A172 (cell line): Measurements from ENCODE around the gene CYP26C1. TPM values are rescaled to one million over a fixed set of nuclear protein-coding genes. Genes with fewer than 3 reads are reported as not detected.

Experiments
- DNase-seq: peaks from one replicate; pipeline ENCODE4 v3.0.0-alpha.2; 2015; ENCODE audit warnings: low spot score
- total RNA-seq: library from RNA; depleted of rRNA; stranded (reverse); fragments of >200 nt; shearing (Covaris generic); gene quantifications from 2 replicates; pipeline ENCODE4 v1.2.3, GENCODE V29; 2014; rRNA removed

CYP26C1 gene, protein sequence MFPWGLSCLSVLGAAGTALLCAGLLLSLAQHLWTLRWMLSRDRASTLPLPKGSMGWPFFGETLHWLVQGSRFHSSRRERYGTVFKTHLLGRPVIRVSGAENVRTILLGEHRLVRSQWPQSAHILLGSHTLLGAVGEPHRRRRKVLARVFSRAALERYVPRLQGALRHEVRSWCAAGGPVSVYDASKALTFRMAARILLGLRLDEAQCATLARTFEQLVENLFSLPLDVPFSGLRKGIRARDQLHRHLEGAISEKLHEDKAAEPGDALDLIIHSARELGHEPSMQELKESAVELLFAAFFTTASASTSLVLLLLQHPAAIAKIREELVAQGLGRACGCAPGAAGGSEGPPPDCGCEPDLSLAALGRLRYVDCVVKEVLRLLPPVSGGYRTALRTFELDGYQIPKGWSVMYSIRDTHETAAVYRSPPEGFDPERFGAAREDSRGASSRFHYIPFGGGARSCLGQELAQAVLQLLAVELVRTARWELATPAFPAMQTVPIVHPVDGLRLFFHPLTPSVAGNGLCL
- total RNA-seq = 0.02 TPM in 1 of 2 replicates, not detected in the other

DNA sequence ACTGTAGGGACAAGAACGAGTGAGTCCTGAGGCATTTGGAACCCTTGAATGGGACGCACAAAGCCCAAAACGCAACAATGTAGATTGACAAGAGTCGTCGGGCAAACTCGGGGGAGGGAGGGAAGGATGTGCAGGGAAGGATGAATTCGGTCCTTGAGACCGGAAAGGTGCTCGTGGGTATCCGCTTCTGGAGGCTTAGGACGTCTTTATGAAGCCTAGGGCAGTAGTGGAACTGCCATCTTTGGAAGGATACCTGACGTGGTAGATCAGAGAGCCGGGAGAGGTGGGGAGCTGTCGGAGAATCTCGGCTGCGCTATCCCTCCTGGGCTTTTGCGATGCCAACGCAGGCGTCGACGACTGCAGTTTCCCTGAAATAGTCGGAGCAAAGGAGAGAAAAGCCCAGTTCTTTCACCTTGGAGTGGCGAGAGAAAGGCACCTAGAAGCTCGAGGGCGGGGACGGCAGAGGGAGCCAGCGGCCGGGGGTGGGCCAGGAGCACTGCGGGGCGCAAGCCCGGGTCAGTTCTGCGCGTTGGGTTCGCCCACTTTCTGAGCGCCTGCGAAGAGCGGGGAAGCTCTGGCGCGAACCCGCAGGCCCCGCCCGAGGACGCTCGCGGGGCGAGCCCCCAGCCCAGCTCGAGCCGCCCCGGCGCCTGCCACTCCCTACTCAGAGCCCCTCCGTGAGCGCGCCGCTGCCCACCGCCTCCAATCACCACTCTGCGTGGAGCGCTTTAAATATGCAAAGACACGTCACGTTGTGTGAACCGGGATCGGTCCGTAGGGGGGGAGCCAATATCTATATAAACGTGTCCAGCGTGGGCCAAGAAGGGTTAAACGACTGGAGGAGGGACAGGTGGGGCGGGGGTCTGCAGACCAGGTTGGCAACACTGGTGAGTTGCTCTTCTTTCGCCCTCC is at the start of gene CYP26C1:
TSS of gene CYP26C1 (plus strand) at position 824 of the 912 bp plus-strand sequence. CDS start 466 bp downstream, outside the sequence.
- no peak for DNase-seq

DNA sequence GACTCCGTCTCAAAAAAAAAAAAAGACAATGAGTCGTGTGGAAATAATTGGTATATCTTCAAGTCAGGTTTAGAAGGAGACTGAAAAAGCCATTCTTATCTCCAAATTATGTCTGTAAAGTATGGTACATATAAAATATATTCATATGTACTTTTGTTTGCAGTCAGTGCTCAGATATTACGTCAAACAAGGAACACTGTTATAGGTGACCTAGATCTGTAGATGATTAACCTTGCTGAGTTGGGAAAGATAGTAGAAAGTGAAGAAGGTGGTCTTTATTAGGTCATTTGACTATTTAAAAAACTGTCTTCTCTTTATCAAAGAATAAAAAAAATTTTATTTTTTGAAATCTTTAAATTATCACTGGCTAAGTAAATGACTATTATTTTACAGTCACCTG is 44.9 kb upstream of the CYP26C1 start:
- no peak for DNase-seq

DNA sequence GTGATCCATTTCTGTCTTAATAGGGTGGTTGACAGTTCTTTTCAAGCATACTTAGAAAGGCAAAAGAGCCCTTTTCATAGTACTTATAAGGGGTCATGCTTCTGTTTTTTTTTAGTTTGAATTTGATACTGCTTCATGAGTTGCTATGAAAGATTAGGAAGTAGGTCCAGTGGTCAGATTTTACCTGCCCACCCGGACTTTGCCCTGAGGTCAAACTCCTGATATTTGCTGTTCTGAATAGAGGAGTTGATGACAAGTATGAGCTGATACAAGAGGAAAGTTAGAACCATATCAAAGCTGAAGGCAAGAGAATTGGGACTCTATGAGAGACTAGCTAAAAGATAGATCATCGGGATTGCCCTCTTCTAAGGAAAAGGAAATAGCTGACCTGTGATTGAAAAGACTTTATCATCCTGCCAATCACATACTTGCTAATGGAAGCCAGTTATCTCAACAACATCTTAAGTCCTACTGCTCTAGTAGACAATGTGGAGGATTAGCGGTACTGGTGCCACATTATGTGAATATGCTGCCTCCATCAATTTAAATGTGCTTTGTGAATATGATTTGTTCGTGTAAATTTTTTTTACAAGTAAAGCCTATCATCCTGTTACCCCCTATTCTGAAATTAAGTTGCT is 37.5 kb upstream of the CYP26C1 start:
- DNase-seq = no peak

DNA sequence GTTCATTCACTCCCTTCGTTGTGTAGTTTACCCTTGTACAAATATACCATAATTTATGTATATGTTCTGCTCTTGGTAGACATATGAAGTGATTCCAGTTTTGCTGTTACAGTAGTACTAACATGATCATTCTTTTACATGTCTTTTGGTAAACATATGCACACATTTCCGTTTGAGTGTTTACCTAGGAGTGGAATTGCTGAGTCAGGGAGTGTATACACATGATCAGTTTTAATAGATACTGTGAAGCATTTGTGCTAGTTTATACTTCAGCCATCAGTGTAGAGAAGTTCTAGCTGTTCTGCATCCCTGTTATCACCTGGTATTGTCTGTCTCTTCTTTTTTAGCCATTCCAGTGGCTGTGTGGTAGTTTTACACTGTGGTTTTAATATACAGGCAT is 34.5 kb upstream of the CYP26C1 start:
- no peak for DNase-seq

- DNase-seq = no peak
These were observed 33.1 kb upstream of the CYP26C1 start for GRCh38 chr10:93027508-93027907.

DNA sequence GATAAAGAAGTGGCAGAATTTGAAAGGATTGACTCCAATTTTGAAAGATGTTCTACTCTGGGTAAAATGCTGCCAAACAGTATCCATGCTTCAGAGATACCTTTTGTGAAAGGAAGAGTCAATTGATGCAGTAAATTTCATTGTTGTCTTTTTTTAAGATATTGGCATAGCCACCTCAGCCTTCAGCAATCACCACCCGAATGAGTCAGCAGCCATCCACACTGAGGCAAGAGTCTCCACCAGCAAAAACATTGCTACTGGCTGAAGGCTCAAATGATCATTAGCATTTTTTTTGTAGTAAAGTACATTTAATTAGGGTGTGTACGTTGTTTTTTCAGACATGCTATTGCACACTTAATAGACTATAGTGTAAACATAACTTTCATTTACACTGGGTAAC is 31.7 kb upstream of the CYP26C1 start:
- DNase-seq = peak; percentile 25

DNA sequence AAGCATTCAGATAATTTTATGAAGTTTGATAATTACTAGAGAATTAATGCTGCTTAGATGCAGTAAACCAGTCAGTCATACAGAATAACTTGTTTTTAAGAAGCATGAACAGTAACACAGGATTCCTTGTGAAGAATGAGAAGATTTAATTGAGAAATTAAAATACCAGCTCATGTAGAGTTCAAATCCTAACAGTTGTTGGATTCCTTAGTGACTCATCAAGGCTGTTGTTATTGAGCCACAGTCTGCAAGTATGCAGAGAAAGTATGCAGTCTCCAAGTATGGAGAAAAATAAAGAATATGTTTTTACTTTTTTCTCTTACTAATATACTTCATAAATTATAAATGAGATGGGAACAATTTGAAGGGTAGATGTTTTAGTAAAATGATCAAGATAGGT is 30.2 kb upstream of the CYP26C1 start:
- DNase-seq = peak; percentile 57

- no peak for DNase-seq
These were observed 28.3 kb upstream of the CYP26C1 start for GRCh38 chr10:93032105-93032808.

GRCh38 chr10:93032809-93033137 is 27.8 kb upstream of the CYP26C1 start:
- DNase-seq = no peak

GRCh38 chr10:93034426-93034825 is 26.2 kb upstream of the CYP26C1 start:
- no peak for DNase-seq

GRCh38 chr10:93039110-93039509 is 21.5 kb upstream of the CYP26C1 start:
- DNase-seq = no peak

DNA sequence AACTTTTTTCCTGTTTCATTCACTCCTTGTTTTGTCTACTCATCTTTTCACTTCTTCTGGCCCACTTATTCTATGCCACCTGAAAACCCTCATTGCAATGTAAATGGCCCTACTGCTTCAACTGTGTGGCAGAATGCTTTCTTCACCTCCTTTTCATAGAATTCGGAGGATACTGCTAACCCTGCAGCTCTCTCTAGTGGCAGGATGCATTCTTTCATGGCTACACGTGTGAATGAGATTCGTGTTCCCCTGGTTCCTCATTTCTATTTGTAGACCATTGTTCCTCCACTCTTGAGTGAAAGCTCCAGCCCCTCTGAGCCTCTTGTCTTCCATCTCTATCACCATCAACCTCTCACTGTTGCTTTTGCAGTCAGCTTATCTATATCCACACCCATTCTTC is 20.9 kb upstream of the CYP26C1 start:
- DNase-seq = peak; percentile 34

- DNase-seq = no peak
These were observed 6.1 kb upstream of the CYP26C1 start for GRCh38 chr10:93054486-93054885.

- DNase-seq = no peak
These were observed 2.5 kb upstream of the CYP26C1 start for GRCh38 chr10:93058139-93058538.

- DNase-seq = no peak
These were observed 442 bp downstream of the CYP26C1 start for GRCh38 chr10:93060887-93061593.

DNA sequence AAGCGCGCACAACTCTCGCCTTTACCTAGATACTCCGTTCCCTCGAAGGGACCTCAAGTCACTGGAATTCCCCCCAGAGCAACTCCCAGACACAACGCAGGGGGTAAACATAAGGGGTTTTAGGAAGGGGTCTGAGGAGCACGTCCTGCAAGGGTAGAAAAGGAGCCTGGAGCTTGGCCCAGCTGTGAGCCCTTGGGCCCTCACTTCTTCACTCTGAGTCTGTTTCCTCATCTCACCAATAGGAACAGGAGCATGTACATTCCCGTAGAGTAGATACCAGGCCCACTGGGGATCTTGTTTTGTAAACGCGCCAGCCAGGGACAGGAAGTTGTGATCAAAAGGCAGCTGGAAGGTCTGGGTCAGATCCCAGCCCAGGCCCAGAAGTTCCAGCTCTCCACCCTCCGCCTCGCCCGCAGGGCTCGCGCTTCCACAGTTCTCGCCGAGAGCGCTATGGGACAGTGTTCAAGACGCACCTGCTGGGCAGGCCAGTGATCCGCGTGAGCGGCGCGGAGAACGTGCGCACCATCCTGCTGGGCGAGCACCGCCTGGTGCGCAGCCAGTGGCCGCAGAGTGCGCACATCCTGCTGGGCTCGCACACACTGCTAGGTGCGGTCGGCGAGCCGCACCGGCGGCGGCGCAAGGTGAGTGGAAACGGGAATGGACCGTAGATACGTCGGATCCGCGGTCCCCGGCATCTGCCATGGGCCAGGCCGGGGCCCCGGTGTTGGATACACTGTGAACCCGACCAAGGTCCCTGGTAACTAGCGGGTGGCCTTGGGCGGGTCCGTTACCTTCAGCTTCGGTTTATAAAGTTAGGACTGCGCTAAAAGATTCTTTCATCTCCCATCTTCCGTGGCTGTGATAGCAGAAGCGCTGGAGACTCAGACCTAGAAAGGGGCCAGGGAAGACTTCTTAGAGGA is 1.3 kb downstream of the CYP26C1 start:
- DNase-seq = no peak

- DNase-seq = no peak
These were observed 2.0 kb downstream of the CYP26C1 start for GRCh38 chr10:93062514-93063143.

DNA sequence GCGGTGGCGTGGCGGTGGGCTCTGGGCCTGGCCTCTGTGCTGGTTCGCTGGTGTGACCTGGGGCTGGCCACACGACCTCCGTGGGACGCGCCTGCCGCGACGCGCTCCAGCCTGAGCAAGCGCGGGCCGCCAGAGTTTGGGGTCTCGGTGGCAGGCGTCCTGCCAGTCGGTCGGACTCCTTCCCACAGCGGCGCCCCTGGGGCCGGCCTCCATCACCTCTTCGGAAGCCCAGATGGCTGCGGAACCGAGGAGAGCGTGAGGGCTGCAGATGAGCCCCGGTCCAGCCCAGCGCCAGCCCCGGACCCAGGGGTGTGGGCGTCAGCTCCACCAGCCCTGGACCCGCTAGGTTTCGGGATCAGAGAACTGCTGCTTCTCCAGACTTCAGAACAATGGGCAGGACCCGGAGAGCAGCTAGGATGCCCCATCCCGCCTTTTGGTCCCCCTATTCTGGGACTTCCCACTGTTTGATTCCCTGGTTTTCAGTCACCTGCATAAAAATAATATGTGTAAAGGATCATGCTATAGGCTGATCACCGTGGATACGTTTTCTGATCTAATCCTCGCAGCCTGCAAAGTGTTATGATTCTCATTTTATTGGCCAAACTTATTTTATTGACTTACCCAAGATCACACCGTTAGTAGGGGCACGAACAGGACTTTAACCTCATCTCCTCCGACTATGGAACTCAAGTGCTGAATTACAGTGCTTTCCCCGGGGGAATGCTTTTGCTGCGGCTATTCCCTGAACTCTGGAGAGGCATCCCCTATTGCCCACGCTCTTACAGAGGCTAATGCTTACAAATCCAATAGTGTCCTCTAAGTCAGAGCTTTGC is 2.8 kb downstream of the CYP26C1 start:
- no peak for DNase-seq
